GM19193 (cell line): Measurements from ENCODE around the gene TPSAB1.

Experiments
- POLR2A ChIP-seq: IDR thresholded peaks from 4 replicates; pipeline ENCODE4 v1.6.1; 2011; ENCODE audit not compliant: insufficient read depth, insufficient read length; ENCODE audit errors: extremely low read depth

Gene TPSAB1

DNA sequence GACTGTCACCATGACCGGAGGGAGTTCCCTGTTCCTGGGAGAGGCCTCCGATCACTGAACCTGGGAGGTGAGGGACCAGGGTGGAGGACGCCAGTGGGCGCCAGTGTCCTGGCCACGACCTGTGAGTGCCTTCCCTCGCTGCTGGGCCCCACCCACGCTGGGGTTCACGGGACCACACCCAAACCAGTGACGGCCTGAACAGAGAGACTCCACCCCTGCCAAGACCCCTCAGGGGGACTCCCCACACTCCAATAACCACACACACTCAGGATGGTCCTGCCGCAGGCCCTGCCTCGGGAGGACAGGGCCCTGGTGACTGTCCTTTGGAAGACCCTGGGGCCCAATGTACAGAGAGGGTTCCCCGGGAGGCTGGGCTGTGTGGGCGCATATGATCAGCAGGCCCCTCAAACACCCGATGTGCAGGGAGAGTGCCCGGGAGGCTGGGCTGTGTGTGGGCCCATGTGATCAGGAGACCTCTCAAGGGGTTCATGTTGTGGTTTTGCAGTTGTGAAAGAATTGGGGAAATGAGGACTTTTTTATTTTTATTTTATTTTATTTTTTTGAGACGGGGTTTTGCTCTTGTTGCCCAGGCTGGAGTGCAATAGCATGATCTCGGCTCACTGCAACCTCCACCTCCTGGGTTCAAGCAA, 41.9 kb downstream of the TPSAB1 start:
- TF ChIP-seq POLR2A, result no peak

DNA sequence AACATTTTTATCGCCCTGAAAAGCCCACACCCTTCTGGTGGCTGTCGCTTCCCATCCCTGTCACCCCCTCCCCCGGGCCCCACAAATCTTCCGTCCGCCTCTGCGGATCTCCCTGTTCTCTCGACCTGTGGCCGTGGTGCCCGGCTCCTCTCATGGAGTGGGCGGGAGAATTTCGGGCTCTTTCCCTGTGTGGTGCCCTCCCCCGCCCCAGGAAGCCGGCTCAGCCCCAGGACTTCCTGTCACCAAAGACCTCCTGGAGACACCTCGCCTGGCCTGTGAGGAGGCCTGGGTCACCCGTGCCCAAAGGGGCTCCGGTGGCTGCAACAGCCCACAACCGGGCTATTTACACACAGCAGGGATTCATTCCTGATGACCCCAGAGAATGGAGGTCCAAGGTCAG, 42.8 kb downstream of the TPSAB1 start:
- no peak for TF ChIP-seq POLR2A

DNA sequence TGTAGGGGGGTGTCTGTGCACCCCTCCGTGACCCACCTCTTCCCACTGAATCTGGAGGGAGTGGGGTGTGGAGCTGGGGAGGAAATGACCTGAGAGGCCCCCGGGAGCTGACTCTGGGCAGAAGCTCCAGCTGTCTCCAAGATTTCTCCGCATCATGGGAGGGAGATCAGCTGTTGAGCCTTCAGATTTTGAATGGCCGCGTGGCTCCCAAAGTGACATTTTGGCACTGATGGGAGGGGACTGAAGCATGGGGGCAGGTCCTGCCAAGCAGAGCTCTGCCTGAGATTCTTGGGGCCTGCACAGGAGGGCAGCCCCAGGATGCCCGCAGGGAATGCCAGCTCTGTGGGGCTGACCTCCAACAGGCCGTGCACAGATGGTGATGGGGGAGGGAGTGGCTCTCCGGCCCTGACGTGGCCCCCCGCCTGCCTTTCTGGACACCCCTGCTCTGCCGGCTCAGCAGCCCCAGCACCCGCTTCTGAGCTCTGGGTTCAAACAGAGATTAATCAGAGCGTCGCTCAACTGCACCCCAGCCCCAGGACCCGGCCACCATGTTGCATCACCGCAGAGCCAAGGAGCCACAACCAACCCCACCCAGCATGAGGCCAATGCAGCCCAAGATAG, 43.6 kb downstream of the TPSAB1 start:
- no peak for TF ChIP-seq POLR2A

DNA sequence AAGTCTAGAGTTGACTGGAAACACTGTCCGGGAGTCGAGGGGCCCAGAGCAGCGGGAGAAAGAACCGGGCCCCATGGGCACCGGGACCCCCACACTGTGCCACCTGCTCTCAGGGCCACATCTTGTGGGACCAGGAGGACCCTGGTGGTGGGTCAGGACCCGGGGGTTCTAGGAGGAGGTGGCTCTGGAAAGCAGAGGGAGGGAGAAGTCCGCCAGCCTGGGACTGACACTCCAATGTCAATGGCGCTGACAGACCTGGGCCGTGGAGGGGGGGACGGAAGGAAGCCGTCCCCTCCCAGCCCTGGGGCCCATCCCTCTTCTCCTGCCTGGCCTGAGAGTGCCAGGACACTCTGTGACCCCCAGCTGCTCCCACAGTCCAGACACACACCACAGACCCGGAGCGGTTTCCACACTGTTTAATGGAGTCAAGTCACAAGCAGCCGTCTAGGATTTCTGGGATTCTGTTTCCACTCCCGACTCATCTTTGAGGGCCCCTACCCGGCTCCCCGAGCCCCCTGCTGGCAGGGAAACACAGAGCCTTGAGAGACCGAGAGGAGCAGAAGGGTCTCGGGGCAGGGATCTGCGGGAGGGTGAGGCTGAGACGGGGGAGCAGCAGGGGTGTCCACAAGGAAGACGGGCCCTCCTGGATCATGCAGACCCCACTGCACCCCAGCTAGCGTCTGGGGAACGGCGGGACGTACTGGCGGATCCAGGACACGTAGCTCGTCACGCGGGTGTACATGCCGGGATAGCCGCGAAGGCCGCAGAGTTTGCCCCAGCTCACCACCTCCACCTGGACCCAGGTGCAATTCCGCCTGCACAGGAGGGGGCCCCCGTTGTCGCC, 45.4 kb downstream of the TPSAB1 start:
- no peak for TF ChIP-seq POLR2A

DNA sequence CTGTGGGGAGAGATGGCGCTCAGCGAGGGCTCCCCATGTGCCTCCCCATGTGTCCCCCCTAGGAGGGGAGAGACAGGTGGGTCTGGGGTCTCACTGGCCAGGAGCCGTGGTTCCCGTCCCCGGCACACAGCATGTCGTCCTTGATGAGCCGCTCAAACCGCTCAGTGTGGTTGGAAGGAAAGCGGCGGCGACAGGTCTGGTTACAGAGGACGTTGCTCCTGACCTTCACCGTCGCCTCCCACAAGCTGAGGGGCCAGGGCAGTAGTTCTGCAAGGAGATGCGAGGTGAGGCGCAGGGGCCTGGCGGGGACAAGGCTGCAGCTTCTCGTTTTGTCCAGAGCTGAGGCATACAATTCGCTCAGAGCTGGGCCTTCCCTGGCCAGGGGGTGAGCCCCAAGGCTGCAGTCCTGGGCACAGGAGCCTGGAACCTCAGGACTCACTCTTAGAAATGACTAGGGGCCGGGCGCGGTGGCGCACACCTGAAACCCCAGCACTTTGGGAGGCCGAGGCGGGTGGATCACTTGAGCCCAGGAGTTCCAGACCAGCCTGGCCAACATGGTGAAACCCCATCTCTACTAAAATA, 46.1 kb downstream of the TPSAB1 start:
- TF ChIP-seq POLR2A, result no peak

DNA sequence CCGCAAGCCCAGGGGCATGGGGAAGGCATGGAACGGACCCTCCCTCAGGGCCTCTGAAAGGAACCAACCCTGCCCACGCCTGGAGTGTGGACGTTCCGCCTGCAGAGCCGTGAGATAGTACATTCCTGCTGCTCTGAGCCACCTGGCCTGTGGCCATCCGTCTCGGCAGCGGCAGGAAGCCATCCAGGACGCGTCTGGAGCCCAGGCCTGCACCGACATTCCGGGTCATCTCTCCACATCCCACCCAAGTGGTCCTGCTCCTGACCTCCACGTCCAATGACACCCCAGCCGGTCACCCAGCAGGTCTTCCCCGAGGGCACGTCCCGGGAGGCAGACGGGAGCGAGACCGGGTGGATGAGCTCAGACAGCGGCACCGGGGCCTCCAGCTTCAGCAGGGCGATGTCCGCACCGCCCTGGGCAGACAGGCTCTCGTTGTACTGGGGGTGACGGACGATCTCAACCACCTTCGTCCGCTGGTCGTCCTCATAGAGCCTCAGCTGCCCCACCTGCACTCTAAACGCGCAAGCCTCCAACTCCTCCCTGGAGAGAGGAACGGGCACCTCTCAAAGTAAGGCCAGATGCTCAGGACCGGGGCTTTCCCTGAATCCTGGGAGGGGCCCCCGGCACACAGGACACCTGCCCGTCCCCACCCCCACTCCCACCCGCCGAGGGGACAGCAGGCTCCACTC, 47.6 kb downstream of the TPSAB1 start:
- no peak for TF ChIP-seq POLR2A

DNA sequence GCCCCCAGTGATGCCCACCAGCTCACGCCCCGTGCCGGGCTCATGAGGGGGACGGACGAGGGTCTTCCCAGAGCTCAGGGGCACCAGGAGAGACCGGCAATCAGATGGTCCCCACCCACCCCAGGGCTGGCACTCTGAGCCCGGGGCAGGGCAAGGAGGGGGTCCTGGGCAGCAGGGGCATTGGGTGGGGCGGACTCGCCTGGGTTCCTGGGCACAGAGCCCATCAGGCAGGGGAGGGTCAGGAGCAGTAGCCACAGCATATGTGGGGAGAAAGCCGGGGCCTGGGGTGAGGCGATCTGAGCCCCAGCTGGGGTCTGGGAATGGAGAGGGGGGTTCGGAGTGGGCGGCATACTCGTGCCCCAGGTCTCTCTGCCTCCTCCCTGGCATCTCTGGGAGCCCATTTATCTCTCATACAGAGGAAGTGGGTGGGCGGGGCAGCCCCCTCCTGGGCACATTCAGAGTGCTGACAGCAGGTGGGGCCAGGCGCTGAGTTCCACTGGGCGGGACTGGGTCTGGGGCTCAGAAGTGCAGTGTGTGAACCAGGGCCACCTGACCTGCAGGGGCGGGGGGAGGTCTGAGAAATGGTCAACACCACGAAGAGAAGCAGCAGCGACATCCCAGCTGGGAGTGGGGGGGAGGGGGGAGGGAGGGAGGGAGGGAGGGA, 48.4 kb downstream of the TPSAB1 start:
- no peak for TF ChIP-seq POLR2A

DNA sequence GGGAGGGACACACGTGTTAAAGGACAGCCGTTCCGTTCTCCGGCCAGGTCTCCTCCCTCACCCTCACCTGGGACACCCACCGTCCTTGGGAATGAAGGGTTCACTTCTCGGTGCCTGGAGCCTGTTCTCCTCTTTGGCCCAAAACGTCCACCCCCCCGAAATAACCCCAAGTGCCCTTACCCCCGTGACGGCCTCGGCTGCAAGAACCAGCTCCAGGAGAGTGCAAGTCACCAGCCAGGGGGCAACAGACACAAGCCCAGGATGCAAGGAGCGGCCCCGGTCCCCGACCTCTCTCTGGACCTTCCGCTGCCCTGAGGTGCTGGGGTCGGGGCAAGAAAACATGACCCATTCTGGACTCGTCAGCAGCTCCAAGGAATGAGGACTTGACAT, 49.0 kb downstream of the TPSAB1 start:
- no peak for TF ChIP-seq POLR2A

DNA sequence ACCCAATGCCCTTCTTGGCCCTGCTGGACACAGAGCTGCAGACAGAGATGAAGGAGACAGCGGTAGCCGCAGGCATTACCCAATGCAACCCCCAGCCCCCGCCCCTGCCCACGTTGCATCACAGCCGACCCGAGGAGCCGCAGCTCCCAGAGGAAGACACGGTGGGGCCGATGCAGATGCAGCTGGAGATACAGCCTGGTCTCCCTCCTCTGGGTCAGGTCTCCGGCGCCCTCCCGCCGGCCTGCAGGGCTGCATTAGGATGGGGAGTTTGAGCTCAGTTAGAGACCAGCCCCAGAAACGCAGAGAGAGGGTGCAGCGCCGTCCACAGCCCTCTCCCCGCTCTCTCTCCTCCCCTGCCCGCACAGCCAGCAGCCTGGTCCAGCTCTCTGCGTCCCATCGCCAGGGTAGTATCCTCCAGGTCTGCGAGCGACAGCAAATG, 49.6 kb downstream of the TPSAB1 start:
- no peak for TF ChIP-seq POLR2A

DNA sequence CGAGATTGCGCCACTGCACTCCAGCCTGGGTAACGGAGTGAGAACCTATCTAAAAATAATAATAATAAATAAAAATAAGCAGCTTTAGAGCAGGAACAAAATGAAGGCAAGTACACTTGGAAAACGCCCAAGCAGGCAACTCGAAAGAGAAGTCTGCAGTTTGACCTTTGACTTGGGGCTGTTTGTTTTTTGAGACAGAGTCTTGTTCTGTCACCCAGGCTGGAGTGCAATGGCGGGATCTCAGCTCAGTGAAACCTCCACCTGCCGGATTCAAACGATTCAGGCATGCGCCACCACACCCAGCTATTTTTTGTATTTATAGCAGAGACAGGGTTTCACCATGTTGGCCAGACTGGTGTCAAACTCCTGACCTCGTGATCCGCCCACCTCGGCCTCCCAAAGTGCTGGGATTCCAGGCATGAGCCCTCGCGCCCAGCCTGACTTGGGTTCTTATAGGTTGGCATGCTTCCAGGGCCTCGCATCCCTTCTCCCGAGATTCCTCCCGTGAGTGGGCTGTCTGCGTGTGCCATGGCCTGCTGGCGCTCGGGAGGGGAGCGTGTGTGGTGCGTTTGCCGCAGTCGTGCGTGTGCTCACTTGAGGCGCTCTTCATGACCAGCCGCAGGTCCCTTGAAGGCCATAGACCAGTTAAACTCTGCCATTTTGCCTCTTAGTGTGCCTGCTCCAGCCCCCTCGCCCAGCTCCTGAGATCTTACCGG, 50.5 kb downstream of the TPSAB1 start:
- TF ChIP-seq POLR2A, result no peak

DNA sequence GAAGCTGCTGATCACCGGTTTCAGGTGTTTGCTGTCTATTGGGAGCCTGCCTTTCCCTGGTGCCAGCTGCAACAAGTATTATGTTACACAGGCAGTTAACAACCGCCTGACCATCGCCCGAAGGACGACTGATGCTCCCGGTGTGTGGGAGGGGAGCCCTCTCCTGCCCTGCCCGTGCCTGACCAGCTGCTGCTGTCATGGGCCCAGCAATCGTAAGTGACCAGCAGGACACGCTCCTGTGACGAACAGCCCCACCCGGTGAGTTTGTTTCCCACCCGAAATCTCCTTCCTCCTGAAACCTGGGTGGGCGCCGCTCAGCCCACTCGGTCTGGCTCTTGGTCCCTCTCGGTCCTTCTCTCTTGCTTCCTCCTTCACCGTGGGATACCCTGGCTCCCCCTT, 51.1 kb downstream of the TPSAB1 start:
- no peak for TF ChIP-seq POLR2A
